ENCODE measurements around the gene WRAP73.

DNA sequence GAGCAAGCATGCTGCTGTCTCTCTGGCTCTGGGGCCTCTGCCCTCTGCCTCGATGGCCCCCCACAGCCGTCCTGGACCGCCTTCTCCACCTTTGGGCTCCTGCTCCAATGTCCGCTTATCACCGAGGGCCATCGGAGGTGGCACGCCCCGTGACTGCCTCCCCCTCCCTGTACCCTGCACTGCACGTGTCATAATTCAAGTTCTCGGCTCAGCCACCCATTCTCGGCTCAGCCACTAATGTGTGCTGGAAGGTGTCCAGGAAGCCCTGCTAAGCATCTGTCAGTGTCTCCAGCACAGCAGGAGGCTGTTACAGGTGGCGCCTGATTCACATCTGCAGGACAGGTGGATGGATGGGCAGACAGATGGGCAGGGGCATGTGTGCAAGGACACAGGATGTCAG, 47.9 kb upstream of the WRAP73 start:
- no peak for TF ChIP-seq CBX3 (IDR thresholded peaks at IDR 0.05; ENCODE audit: borderline replicate concordance in 1 of 2, low read length in 2 of 2)
- no peak for TF ChIP-seq MAFK (IDR thresholded peaks at IDR 0.05; ENCODE audit: low read length)
- TF ChIP-seq HMGXB4 (CRISPR knock-in tag; IDR thresholded peaks at IDR 0.05): no peak
- no peak for TF ChIP-seq PHF20 (IDR thresholded peaks at IDR 0.05; ENCODE audit: partially characterized antibody)
- no peak for TF ChIP-seq HDGF (IDR thresholded peaks at IDR 0.05)
- TF ChIP-seq, protein P1, sequence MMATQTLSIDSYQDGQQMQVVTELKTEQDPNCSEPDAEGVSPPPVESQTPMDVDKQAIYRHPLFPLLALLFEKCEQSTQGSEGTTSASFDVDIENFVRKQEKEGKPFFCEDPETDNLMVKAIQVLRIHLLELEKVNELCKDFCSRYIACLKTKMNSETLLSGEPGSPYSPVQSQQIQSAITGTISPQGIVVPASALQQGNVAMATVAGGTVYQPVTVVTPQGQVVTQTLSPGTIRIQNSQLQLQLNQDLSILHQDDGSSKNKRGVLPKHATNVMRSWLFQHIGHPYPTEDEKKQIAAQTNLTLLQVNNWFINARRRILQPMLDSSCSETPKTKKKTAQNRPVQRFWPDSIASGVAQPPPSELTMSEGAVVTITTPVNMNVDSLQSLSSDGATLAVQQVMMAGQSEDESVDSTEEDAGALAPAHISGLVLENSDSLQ (IDR thresholded peaks at IDR 0.05): no peak
